ENCODE results near the gene KCTD7. TPM values are rescaled to one million over a fixed set of nuclear protein-coding genes. Genes with fewer than 3 reads are reported as not detected.

KCTD7 gene
- total and polyA plus RNA-seq, 2 of the 13 experiments (the other 11 are each of a cell fraction or from before 2014, with no cell fraction given), result 7.3 to 13.5 TPM

DNA sequence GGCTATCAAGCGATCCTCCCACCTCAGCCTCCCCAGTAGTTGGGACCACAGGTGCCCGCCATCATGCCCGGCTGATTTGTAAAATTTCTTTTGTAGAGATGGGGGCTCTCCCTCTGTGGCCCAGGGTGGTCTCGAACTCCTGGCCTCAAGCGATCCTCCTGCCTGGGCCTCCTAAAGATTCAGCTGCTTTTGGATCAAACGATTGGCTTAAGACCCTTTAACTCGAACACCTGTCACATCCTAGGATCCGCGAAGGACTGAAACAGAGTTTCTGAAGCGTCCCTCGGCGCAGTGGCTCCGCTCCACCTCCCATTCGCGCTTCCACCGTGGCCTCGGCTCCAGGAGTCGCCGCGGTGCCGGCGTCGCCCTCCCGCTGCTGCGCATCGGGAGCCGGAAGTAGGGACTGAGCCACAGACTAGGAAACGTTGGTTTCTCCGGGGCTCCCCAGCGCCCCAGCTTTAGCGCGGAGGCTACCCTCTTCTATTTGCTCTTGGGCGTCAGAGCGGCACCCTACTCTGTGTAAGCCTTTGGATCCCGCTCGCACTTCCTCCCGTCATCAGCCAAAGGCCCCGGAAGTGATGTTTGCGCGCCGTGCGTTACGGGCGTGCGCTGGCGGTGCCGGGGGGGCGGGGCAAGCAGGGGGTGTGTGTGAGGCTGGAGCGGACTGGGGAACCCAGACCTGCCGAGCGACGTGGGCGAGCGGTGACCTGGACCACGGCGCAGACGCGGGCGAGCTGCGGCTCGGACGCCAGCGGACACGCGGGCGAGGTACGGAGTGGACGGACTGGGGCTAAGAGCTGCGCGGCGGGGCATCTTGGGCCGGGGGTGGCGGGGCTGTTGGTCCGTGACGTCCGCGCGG is 53.0 kb downstream of the KCTD7 start (continued):
- TF ChIP-seq SAP130 (CRISPR knock-in tag; IDR thresholded peaks at IDR 0.05; ENCODE audit: low read depth) (peak; percentile 88), ZNF432 (CRISPR knock-in tag; IDR thresholded peaks at IDR 0.05; ENCODE audit: borderline replicate concordance) (no peak), AGO1 (IDR thresholded peaks at IDR 0.05; ENCODE audit: low read depth, low read length, poor library complexity, severe bottlenecking) (peak; percentile 49), ZNF550 (CRISPR knock-in tag; IDR thresholded peaks at IDR 0.05; ENCODE audit: borderline replicate concordance) (0 out of 2 replicates have a peak, but pooled peaks have one; percentile 28), ZNF124 (CRISPR knock-in tag; IDR thresholded peaks at IDR 0.05) (no peak), CCDC6 (CRISPR knock-in tag; IDR thresholded peaks at IDR 0.05) (peak; percentile 14; the same call in 1 of the 2 replicates), GABPA (IDR thresholded peaks at IDR 0.05; ENCODE audit: low read depth, low read length) (peak; percentile 81), GABPA (CRISPR knock-in tag; IDR thresholded peaks at IDR 0.05; ENCODE audit: low read depth) (peak; percentile 92), PATZ1 (CRISPR knock-in tag; IDR thresholded peaks at IDR 0.05) (peak; percentile 44; the same call in 1 of the 2 replicates), TAF1 (CRISPR knock-in tag; IDR thresholded peaks at IDR 0.05) (peak; percentile 72; the same call in 1 of the 2 replicates), PREB (CRISPR knock-in tag; IDR thresholded peaks at IDR 0.05) (no peak), ZNF710 (CRISPR knock-in tag; IDR thresholded peaks at IDR 0.05; ENCODE audit: borderline replicate concordance) (0 out of 2 replicates have a peak, but pooled peaks have one; percentile 50), TFE3 (CRISPR knock-in tag; IDR thresholded peaks at IDR 0.05) (0 out of 2 replicates have a peak, but pooled peaks have one; percentile 13), ZNF235 (CRISPR knock-in tag; IDR thresholded peaks at IDR 0.05; ENCODE audit: borderline replicate concordance) (no peak), RFXANK (CRISPR knock-in tag; IDR thresholded peaks at IDR 0.05) (0 out of 2 replicates have a peak, but pooled peaks have one; percentile 32)
- TF ChIP-seq, protein P1, sequence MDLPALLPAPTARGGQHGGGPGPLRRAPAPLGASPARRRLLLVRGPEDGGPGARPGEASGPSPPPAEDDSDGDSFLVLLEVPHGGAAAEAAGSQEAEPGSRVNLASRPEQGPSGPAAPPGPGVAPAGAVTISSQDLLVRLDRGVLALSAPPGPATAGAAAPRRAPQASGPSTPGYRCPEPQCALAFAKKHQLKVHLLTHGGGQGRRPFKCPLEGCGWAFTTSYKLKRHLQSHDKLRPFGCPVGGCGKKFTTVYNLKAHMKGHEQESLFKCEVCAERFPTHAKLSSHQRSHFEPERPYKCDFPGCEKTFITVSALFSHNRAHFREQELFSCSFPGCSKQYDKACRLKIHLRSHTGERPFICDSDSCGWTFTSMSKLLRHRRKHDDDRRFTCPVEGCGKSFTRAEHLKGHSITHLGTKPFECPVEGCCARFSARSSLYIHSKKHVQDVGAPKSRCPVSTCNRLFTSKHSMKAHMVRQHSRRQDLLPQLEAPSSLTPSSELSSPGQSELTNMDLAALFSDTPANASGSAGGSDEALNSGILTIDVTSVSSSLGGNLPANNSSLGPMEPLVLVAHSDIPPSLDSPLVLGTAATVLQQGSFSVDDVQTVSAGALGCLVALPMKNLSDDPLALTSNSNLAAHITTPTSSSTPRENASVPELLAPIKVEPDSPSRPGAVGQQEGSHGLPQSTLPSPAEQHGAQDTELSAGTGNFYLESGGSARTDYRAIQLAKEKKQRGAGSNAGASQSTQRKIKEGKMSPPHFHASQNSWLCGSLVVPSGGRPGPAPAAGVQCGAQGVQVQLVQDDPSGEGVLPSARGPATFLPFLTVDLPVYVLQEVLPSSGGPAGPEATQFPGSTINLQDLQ (CRISPR knock-in tag; IDR thresholded peaks at IDR 0.05), result peak; percentile 79; the same call in 1 of the 2 replicates
- TF ChIP-seq, protein P2, sequence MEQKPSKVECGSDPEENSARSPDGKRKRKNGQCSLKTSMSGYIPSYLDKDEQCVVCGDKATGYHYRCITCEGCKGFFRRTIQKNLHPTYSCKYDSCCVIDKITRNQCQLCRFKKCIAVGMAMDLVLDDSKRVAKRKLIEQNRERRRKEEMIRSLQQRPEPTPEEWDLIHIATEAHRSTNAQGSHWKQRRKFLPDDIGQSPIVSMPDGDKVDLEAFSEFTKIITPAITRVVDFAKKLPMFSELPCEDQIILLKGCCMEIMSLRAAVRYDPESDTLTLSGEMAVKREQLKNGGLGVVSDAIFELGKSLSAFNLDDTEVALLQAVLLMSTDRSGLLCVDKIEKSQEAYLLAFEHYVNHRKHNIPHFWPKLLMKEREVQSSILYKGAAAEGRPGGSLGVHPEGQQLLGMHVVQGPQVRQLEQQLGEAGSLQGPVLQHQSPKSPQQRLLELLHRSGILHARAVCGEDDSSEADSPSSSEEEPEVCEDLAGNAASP (CRISPR knock-in tag; IDR thresholded peaks at IDR 0.05; ENCODE audit: borderline replicate concordance), result peak; percentile 22; the same call in 1 of the 2 replicates

Measured in HepG2 (cell line).